ENCODE results near the gene NECAP2.
"Not testable (repeated sequence)": the region's sequence is repeated elsewhere in the genome, so short reads cannot be mapped to it uniquely, and the experiment has no call there.

DNA sequence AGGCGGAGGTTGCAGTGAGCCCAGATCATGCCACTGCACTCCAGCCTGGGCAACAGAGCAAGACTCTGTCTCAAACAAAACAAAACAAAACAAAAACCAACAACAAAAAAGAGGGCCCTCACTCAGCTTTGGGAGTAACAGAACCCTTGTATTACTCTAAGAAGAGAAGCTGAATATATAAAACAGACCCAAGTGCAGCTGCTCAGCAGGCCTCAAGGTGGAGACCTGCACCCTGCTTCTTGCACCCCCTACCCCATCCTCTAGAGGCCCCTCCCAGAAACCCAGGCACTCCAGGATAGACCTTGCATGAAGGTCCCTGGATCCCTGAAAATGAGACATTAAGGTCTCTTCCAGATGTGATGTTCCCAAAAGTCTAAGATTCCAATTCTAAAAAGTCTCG, 34.4 kb downstream of the NECAP2 start:
- TF ChIP-seq CTCF (IDR thresholded peaks at IDR 0.05); POLR2A (IDR thresholded peaks at IDR 0.05; ENCODE audit: low read depth): not testable (repeated sequence)

Measured in esophagus muscularis mucosa (tissue), 3 donors.